GM20431 (cell line): ENCODE results near the gene ATAD3A.

Experiments
- in situ Hi-C: fragments of 300-500 bp; cut with MseI, MboI; formaldehyde crosslinking; loops from one replicate; pipeline ENCODE4 v1.15.0; 2020; ENCODE audit warnings: low sequenced_read_pairs; ENCODE audit not compliant: unreplicated experiment

ATAD3A gene

GRCh38 chr1:1537626-1538250 lies 25.8 kb downstream of the ATAD3A start:
- in situ Hi-C loops, result no loop called here

- in situ Hi-C loops, result no loop called here
Measured at GRCh38 chr1:1538334-1538733, 26.4 kb downstream of the ATAD3A start.

- in situ Hi-C loops, result no loop called here
Measured at GRCh38 chr1:1538989-1539309, 27.0 kb downstream of the ATAD3A start.

- in situ Hi-C loops, result no loop called here
Measured at GRCh38 chr1:1539310-1540089, 27.5 kb downstream of the ATAD3A start.

- in situ Hi-C loops, result no loop called here
Measured at GRCh38 chr1:1540090-1540817, 28.3 kb downstream of the ATAD3A start, which contains the start of gene TMEM240. Gene TMEM240, minus strand, starts transcription at chr1:1540624. Its CDS starts 278 bp downstream, at chr1:1540346.

GRCh38 chr1:1540818-1541628 lies 29.1 kb downstream of the ATAD3A start:
- in situ Hi-C loops, result no loop called here

- in situ Hi-C loops, result no loop called here
Measured at GRCh38 chr1:1541956-1542765, 30.2 kb downstream of the ATAD3A start.

- in situ Hi-C loops, result no loop called here
Measured at GRCh38 chr1:1542766-1543705, 31.1 kb downstream of the ATAD3A start.

- in situ Hi-C loops, result no loop called here
Measured at GRCh38 chr1:1543706-1544099, 31.7 kb downstream of the ATAD3A start.

GRCh38 chr1:1544544-1544943 lies 32.6 kb downstream of the ATAD3A start:
- in situ Hi-C loops, result no loop called here

- in situ Hi-C loops, result no loop called here
Measured at GRCh38 chr1:1545946-1546737, 34.2 kb downstream of the ATAD3A start.

- in situ Hi-C loops, result no loop called here
Measured at GRCh38 chr1:1547011-1547410, 35.0 kb downstream of the ATAD3A start.

GRCh38 chr1:1547476-1547875 lies 35.5 kb downstream of the ATAD3A start:
- in situ Hi-C loops, result no loop called here

- in situ Hi-C loops, result no loop called here
Measured at GRCh38 chr1:1548591-1548990, 36.6 kb downstream of the ATAD3A start.

GRCh38 chr1:1550087-1550486 lies 38.1 kb downstream of the ATAD3A start:
- in situ Hi-C loops, result no loop called here

GRCh38 chr1:1550591-1551432 lies 38.9 kb downstream of the ATAD3A start:
- in situ Hi-C loops, result no loop called here
